Measurements from ENCODE around the gene RXRB. TPM values are rescaled to one million over a fixed set of nuclear protein-coding genes. Genes with fewer than 3 reads are reported as not detected.

The RXRB gene
- total and polyA plus RNA-seq, 2 of the 13 experiments (the other 11 are each of a cell fraction or from before 2014, with no cell fraction given): 26.7 to 55.7 TPM

DNA sequence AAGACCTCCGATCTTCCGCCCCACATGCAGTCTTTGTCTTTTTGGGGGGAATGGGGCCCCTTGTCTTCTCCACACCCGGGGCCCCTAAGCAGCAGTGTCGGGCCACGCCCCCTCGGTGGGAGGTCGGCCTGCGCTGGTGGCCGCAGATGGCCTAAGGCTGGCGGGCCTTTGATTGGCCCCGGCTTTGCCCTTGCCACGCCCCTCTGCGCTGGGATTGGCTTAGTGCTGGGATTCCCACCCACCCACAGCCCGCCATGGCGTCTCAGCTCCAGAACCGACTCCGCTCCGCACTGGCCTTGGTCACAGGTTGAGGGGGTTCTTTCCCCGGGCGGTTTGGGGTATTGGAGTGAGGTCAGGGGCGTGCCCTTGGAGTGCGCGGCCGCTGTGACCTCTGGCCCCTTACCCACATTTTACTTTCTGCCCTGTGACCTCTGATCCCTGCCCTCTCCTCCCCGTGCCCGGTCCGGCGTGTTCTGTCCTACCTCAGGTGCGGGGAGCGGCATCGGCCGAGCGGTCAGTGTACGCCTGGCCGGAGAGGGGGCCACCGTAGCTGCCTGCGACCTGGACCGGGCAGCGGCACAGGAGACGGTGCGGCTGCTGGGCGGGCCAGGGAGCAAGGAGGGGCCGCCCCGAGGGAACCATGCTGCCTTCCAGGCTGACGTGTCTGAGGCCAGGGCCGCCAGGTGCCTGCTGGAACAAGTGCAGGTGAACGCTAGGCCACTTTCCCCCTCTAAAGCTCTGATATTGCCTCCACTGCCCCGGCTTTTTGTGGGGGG is 4.1 kb upstream of the RXRB start, which contains the start of gene HSD17B8 (continued):
- TF ChIP-seq, protein P1, sequence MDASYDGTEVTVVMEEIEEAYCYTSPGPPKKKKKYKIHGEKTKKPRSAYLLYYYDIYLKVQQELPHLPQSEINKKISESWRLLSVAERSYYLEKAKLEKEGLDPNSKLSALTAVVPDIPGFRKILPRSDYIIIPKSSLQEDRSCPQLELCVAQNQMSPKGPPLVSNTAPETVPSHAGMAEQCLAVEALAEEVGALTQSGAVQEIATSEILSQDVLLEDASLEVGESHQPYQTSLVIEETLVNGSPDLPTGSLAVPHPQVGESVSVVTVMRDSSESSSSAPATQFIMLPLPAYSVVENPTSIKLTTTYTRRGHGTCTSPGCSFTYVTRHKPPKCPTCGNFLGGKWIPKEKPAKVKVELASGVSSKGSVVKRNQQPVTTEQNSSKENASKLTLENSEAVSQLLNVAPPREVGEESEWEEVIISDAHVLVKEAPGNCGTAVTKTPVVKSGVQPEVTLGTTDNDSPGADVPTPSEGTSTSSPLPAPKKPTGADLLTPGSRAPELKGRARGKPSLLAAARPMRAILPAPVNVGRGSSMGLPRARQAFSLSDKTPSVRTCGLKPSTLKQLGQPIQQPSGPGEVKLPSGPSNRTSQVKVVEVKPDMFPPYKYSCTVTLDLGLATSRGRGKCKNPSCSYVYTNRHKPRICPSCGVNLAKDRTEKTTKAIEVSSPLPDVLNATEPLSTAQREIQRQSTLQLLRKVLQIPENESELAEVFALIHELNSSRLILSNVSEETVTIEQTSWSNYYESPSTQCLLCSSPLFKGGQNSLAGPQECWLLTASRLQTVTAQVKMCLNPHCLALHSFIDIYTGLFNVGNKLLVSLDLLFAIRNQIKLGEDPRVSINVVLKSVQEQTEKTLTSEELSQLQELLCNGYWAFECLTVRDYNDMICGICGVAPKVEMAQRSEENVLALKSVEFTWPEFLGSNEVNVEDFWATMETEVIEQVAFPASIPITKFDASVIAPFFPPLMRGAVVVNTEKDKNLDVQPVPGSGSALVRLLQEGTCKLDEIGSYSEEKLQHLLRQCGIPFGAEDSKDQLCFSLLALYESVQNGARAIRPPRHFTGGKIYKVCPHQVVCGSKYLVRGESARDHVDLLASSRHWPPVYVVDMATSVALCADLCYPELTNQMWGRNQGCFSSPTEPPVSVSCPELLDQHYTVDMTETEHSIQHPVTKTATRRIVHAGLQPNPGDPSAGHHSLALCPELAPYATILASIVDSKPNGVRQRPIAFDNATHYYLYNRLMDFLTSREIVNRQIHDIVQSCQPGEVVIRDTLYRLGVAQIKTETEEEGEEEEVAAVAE (CRISPR knock-in tag; IDR thresholded peaks at IDR 0.05; ENCODE audit: borderline replicate concordance): peak; percentile 69; the same call in 1 of the 2 replicates
- peak; percentile 88; the same call in 1 of the 2 replicates for TF ChIP-seq PAX8 (CRISPR knock-in tag; IDR thresholded peaks at IDR 0.05; ENCODE audit: borderline replicate concordance)
- TF ChIP-seq ATF7-NPFF (CRISPR knock-in tag; IDR thresholded peaks at IDR 0.05; ENCODE audit: low read depth): peak; percentile 66; the same call in 1 of the 2 replicates
- no peak for TF ChIP-seq NFATC3 (CRISPR knock-in tag; IDR thresholded peaks at IDR 0.05)
- peak; percentile 78; the same call in 1 of the 2 replicates for TF ChIP-seq TSC22D2 (CRISPR knock-in tag; IDR thresholded peaks at IDR 0.05; ENCODE audit: borderline replicate concordance)
- peak; percentile 77 for TF ChIP-seq KLF6 (CRISPR knock-in tag; IDR thresholded peaks at IDR 0.05)
- TF ChIP-seq, protein P2, sequence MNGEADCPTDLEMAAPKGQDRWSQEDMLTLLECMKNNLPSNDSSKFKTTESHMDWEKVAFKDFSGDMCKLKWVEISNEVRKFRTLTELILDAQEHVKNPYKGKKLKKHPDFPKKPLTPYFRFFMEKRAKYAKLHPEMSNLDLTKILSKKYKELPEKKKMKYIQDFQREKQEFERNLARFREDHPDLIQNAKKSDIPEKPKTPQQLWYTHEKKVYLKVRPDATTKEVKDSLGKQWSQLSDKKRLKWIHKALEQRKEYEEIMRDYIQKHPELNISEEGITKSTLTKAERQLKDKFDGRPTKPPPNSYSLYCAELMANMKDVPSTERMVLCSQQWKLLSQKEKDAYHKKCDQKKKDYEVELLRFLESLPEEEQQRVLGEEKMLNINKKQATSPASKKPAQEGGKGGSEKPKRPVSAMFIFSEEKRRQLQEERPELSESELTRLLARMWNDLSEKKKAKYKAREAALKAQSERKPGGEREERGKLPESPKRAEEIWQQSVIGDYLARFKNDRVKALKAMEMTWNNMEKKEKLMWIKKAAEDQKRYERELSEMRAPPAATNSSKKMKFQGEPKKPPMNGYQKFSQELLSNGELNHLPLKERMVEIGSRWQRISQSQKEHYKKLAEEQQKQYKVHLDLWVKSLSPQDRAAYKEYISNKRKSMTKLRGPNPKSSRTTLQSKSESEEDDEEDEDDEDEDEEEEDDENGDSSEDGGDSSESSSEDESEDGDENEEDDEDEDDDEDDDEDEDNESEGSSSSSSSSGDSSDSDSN (CRISPR knock-in tag; IDR thresholded peaks at IDR 0.05): peak; percentile 79
- 0 out of 2 replicates have a peak, but pooled peaks have one; percentile 33 for TF ChIP-seq ELF1 (CRISPR knock-in tag; IDR thresholded peaks at IDR 0.05)
- TF ChIP-seq, protein P3, sequence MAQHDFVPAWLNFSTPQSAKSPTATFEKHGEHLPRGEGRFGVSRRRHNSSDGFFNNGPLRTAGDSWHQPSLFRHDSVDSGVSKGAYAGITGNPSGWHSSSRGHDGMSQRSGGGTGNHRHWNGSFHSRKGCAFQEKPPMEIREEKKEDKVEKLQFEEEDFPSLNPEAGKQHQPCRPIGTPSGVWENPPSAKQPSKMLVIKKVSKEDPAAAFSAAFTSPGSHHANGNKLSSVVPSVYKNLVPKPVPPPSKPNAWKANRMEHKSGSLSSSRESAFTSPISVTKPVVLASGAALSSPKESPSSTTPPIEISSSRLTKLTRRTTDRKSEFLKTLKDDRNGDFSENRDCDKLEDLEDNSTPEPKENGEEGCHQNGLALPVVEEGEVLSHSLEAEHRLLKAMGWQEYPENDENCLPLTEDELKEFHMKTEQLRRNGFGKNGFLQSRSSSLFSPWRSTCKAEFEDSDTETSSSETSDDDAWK (CRISPR knock-in tag; IDR thresholded peaks at IDR 0.05): no peak
- TF ChIP-seq GPN1 (CRISPR knock-in tag; IDR thresholded peaks at IDR 0.05; ENCODE audit: borderline replicate concordance): no peak
- no peak for TF ChIP-seq MIXL1 (CRISPR knock-in tag; IDR thresholded peaks at IDR 0.05)
- peak; percentile 93 for TF ChIP-seq SP4 (CRISPR knock-in tag; IDR thresholded peaks at IDR 0.05)
- peak; percentile 67; the same call in 1 of the 2 replicates for TF ChIP-seq CHCHD3 (CRISPR knock-in tag; IDR thresholded peaks at IDR 0.05)
- TF ChIP-seq ZNF30 (CRISPR knock-in tag; IDR thresholded peaks at IDR 0.05): no peak
- peak; percentile 73; the same call in 1 of the 2 replicates for TF ChIP-seq ZFYVE20 (CRISPR knock-in tag; IDR thresholded peaks at IDR 0.05; ENCODE audit: borderline replicate concordance, low read depth)
- TF ChIP-seq ZNF761 (CRISPR knock-in tag; conservative IDR thresholded peaks at IDR 0.05): peak; percentile 90
- TF ChIP-seq ZNF205 (CRISPR knock-in tag; IDR thresholded peaks at IDR 0.05): peak; percentile 63; the same call in 1 of the 2 replicates
- peak; percentile 85 for TF ChIP-seq MTA1 (CRISPR knock-in tag; IDR thresholded peaks at IDR 0.05; ENCODE audit: borderline replicate concordance)
- TF ChIP-seq ZNF766 (CRISPR knock-in tag; IDR thresholded peaks at IDR 0.05; ENCODE audit: borderline replicate concordance): peak; percentile 94
- peak; percentile 68; the same call in 1 of the 2 replicates for TF ChIP-seq ARHGAP35 (CRISPR knock-in tag; IDR thresholded peaks at IDR 0.05; ENCODE audit: borderline replicate concordance)
- peak; percentile 61; the same call in 1 of the 2 replicates for TF ChIP-seq HMG20B (CRISPR knock-in tag; conservative IDR thresholded peaks at IDR 0.05)
- TF ChIP-seq IKZF4 (CRISPR knock-in tag; IDR thresholded peaks at IDR 0.05; ENCODE audit: borderline replicate concordance, low read depth, not compliant biosample characterization): no peak
